Glomerular visceral epithelial cell (primary cell): ENCODE data around the gene ADAMTS2.

ENCODE experiments used
- DNase-seq: peaks from one replicate; pipeline ENCODE4 v3.0.0-alpha.2; 2016; ENCODE audit errors: extremely low spot score

The ADAMTS2 gene

GRCh38 chr5:179160584-179160983 is 184.7 kb downstream of the ADAMTS2 start:
- DNase-seq = no peak

- no peak for DNase-seq
Measured at GRCh38 chr5:179158556-179158955, 186.7 kb downstream of the ADAMTS2 start.

GRCh38 chr5:179154991-179155955 is 190.0 kb downstream of the ADAMTS2 start:
- no peak for DNase-seq

- DNase-seq = no peak
Measured at GRCh38 chr5:179154346-179154990, 190.8 kb downstream of the ADAMTS2 start.

- no peak for DNase-seq
Measured at GRCh38 chr5:179153921-179154345, 191.3 kb downstream of the ADAMTS2 start.

- DNase-seq = no peak
Measured at GRCh38 chr5:179153341-179153901, 191.8 kb downstream of the ADAMTS2 start.

GRCh38 chr5:179152941-179153340 is 192.3 kb downstream of the ADAMTS2 start:
- DNase-seq = no peak

GRCh38 chr5:179152144-179152895 is 192.9 kb downstream of the ADAMTS2 start:
- DNase-seq = no peak

- no peak for DNase-seq
Measured at GRCh38 chr5:179151286-179152118, 193.8 kb downstream of the ADAMTS2 start.

- no peak for DNase-seq
Measured at GRCh38 chr5:179150011-179150410, 195.2 kb downstream of the ADAMTS2 start.

GRCh38 chr5:179149278-179149677 is 196.0 kb downstream of the ADAMTS2 start:
- no peak for DNase-seq

- DNase-seq = no peak
Measured at GRCh38 chr5:179148703-179149170, 196.5 kb downstream of the ADAMTS2 start.

- DNase-seq = no peak
Measured at GRCh38 chr5:179147991-179148702, 197.1 kb downstream of the ADAMTS2 start.

- DNase-seq = no peak
Measured at GRCh38 chr5:179146277-179146676, 199.0 kb downstream of the ADAMTS2 start.

GRCh38 chr5:179143446-179143845 is 201.8 kb downstream of the ADAMTS2 start:
- DNase-seq = no peak

GRCh38 chr5:179142434-179143198 is 202.6 kb downstream of the ADAMTS2 start:
- no peak for DNase-seq

- no peak for DNase-seq
Measured at GRCh38 chr5:179141867-179142266, 203.4 kb downstream of the ADAMTS2 start.

- DNase-seq = no peak
Measured at GRCh38 chr5:179140293-179140692, 205.0 kb downstream of the ADAMTS2 start.

GRCh38 chr5:179139936-179140235 is 205.4 kb downstream of the ADAMTS2 start:
- no peak for DNase-seq
